Natural killer cell (primary cell): ENCODE data around the gene CRHBP. TPM values are rescaled to one million over a fixed set of nuclear protein-coding genes. Genes with fewer than 3 reads are reported as not detected.

Source experiments
- ATAC-seq, 3 donors: fragments of 150-1000 bp in 2 of 3; fragments of 200-7000 bp in 1 of 3; cut with Tn5 transposase; 1 replicate in 1 of 3; 2 replicates in 2 of 3; pipeline ENCODE4 v1.10.0; 2021; ENCODE audit warnings: mild to moderate bottlenecking in 2 of 3, moderate library complexity in 2 of 3
- DNase-seq, 2 donors: peaks; one replicate each; pipeline versions ENCODE4 v3.0.0 to v3.0.0-alpha.2; 2013 to 2021; ENCODE audit warnings: mixed read lengths in 1 of 2
- H3K27ac ChIP-seq: one replicate; pipeline ENCODE4 v1.5.1; 2013; ENCODE audit warnings: mild to moderate bottlenecking, low read length
- H3K27me3 ChIP-seq: one replicate; pipeline ENCODE4 v1.6.1; 2013; ENCODE audit warnings: low read length; ENCODE audit not compliant: control insufficient read depth, insufficient read depth
- H3K36me3 ChIP-seq: one replicate; pipeline ENCODE4 v1.6.1; 2013; ENCODE audit warnings: low read length; ENCODE audit not compliant: control insufficient read depth, insufficient read depth
- H3K4me1 ChIP-seq: one replicate; pipeline ENCODE4 v1.6.1; 2013; ENCODE audit warnings: low read length; ENCODE audit not compliant: control insufficient read depth, insufficient read depth
- H3K4me3 ChIP-seq: one replicate; pipeline ENCODE4 v1.5.1; 2013; ENCODE audit warnings: low read length
- H3K9me3 ChIP-seq: one replicate; pipeline ENCODE4 v1.6.1; 2013; ENCODE audit warnings: low read length; ENCODE audit not compliant: control insufficient read depth, insufficient read depth
- H3K27ac Mint-ChIP-seq, 2 donors: one replicate each; pipeline ENCODE4 v1.8.0; 2022; ENCODE audit warnings: mild to moderate bottlenecking in 2 of 2, mixed read lengths in 2 of 2, moderate library complexity in 1 of 2
- H3K27me3 Mint-ChIP-seq, 2 donors: one replicate each; pipeline ENCODE4 v1.8.0; 2022; ENCODE audit warnings: low read depth in 2 of 2, mixed read lengths in 2 of 2
- H3K36me3 Mint-ChIP-seq: one replicate; pipeline ENCODE4 v1.8.0; 2022; ENCODE audit warnings: mixed read lengths
- H3K4me1 Mint-ChIP-seq, 2 donors: one replicate each; pipeline ENCODE4 v1.8.0; 2022; ENCODE audit warnings: mixed read lengths in 2 of 2
- H3K4me3 Mint-ChIP-seq: one replicate; pipeline ENCODE4 v1.8.0; 2022; ENCODE audit warnings: mild to moderate bottlenecking, moderate library complexity, mixed read lengths
- H3K9me3 Mint-ChIP-seq, 2 donors: one replicate each; pipeline ENCODE4 v1.8.0; 2022; ENCODE audit warnings: mixed read lengths in 2 of 2
- WGBS: methylation state at CpG from one replicate; pipeline ENCODE4 v1.1.7; 2013; ENCODE audit warnings: missing lambda C conversion rate; ENCODE audit not compliant: insufficient coverage; 5-methylcytosine and 5-hydroxymethylcytosine counted together
- intact Hi-C: fragments of 100-400 bp; cut with micrococcal nuclease; formaldehyde crosslinking; loops from one replicate; pipeline ENCODE4 v1.14.2; 2022
- total RNA-seq, 4 donors: library from RNA; stranded (reverse); fragments of 120-200 nt in 1 of 4; gene quantifications; one replicate each; pipeline versions ENCODE4 v1.2.3 to v1.2.4, GENCODE V29; 2013 to 2022
- TF ChIP-seq, protein P1 (sequence below): fragments of 200-600 bp; IDR thresholded peaks from one replicate; pipeline ENCODE4 v1.8.0; 2022; ENCODE audit warnings: antibody characterized with exemption

CRHBP gene
- total RNA-seq, 3 donors from 2014 or later (not counting 1 experiment from before 2014, with no cell fraction given): 0.31 to 0.84 TPM; not detected in 1

DNA sequence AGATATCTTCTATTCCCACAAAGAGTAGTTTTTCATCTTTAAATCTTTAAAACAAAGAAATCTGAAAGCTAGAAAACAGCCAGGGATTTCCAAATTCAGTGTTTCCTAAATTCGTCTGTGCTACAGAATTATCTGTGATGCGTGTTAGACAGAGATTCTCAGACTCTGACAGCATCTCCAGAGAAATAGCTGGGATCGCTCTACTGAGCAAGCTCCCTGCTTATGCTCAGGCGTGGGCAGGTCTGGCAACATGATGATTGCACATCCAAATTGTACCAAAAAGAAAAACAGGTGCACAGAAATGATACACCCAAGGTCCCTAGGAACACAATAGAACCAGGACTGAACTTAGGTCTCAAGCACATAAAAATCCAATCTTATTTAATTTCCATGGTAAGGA lies 22.8 kb upstream of the CRHBP start:
- H3K36me3 Mint-ChIP-seq: no peaks in the 10 kb centered on the region
- Histone ChIP-seq H3K4me3 (no peak overlapping the region), H3K4me1 (no peaks in the 10 kb centered on the region), H3K36me3 (no peaks in the 10 kb centered on the region), H3K27ac (no peak overlapping the region), H3K27me3 (no peaks in the 10 kb centered on the region), H3K9me3 (no peaks in the 10 kb centered on the region)
- TF ChIP-seq, protein P1, sequence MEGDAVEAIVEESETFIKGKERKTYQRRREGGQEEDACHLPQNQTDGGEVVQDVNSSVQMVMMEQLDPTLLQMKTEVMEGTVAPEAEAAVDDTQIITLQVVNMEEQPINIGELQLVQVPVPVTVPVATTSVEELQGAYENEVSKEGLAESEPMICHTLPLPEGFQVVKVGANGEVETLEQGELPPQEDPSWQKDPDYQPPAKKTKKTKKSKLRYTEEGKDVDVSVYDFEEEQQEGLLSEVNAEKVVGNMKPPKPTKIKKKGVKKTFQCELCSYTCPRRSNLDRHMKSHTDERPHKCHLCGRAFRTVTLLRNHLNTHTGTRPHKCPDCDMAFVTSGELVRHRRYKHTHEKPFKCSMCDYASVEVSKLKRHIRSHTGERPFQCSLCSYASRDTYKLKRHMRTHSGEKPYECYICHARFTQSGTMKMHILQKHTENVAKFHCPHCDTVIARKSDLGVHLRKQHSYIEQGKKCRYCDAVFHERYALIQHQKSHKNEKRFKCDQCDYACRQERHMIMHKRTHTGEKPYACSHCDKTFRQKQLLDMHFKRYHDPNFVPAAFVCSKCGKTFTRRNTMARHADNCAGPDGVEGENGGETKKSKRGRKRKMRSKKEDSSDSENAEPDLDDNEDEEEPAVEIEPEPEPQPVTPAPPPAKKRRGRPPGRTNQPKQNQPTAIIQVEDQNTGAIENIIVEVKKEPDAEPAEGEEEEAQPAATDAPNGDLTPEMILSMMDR: no peak
- H3K9me3 Mint-ChIP-seq: no peaks in the 10 kb centered on the region
- DNase-seq (no peak), ATAC-seq (no peak)
- H3K27me3 Mint-ChIP-seq: peaks cover 6 to 28% of the 10 kb centered on the region in 2 donors
- no peak overlapping the region for H3K4me3 Mint-ChIP-seq
- H3K4me1 Mint-ChIP-seq: no peaks in the 10 kb centered on the region
- H3K27ac Mint-ChIP-seq: no peak overlapping the region
- intact Hi-C loops: no loop called here
- 89% methylated on average over 4 of the region's 4 CpGs for WGBS

DNA sequence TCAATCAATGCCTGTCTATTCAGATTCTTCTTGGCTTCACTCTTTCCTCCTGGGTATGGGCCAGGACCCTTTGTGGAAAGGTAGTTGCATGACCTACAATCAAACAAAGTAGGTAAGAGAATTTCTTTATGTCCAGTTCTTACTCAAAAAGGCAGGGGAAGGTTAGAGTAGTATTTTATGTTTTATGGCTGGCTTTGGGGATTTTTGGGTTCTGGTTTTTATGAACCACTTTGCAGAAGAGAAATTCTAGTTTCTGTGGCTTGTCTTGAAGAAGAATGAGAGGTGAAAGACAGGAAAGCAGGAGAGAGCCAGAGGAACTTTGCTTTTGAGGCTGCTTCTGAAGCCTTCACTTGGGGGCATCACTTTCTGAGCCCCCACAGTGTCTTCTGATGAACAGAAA lies 14.7 kb upstream of the CRHBP start:
- intact Hi-C loops: no loop called here
- H3K9me3 ChIP-seq: no peaks in the 10 kb centered on the region
- Mint-ChIP-seq H3K36me3 (no peaks in the 10 kb centered on the region), H3K9me3 (no peaks in the 10 kb centered on the region), H3K27me3 (peaks cover 5 to 7% of the 10 kb centered on the region in 2 donors), H3K27ac (no peak overlapping the region), H3K4me3 (no peak overlapping the region), H3K4me1 (no peaks in the 10 kb centered on the region)
- H3K27ac ChIP-seq: no peak overlapping the region
- DNase-seq: no peak
- TF ChIP-seq, protein P1: no peak
- no peaks in the 10 kb centered on the region for H3K4me1 ChIP-seq
- H3K4me3 ChIP-seq: no peak overlapping the region
- no peaks in the 10 kb centered on the region for H3K27me3 ChIP-seq
- no peaks in the 10 kb centered on the region for H3K36me3 ChIP-seq
- ATAC-seq: no peak

DNA sequence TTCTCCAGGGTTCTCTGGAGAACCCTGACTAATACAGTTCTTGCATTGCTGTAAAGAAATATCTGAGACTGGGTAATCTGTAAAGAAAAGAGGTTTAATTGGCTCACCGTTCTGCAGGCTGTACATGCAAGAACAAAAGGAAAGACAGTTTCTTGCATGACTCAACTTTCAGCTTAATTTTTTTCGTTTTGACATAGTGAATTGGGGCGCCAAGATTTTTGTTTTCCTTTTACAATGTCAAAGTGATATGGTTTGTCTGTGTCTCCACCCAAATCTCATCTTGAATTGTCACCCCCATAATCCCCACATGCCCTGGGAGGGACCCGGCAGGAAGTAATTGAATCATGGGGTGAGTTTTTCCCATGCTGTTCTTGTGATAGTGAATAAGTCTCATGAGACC lies 11.8 kb upstream of the CRHBP start:
- no peaks in the 10 kb centered on the region for H3K36me3 ChIP-seq
- Mint-ChIP-seq H3K4me1 (no peaks in the 10 kb centered on the region), H3K36me3 (no peaks in the 10 kb centered on the region), H3K27me3 (peaks cover 4 to 7% of the 10 kb centered on the region in 2 donors), H3K9me3 (no peaks in the 10 kb centered on the region), H3K27ac (no peak overlapping the region), H3K4me3 (no peak overlapping the region)
- ATAC-seq (no peak), DNase-seq (no peak)
- intact Hi-C loops: no loop called here
- no peaks in the 10 kb centered on the region for H3K9me3 ChIP-seq
- no peak overlapping the region for H3K4me3 ChIP-seq
- H3K4me1 ChIP-seq: no peaks in the 10 kb centered on the region
- no peaks in the 10 kb centered on the region for H3K27me3 ChIP-seq
- WGBS: 63% methylated on average over 2 of the region's 4 CpGs
- TF ChIP-seq, protein P1: no peak
- H3K27ac ChIP-seq: no peak overlapping the region

DNA sequence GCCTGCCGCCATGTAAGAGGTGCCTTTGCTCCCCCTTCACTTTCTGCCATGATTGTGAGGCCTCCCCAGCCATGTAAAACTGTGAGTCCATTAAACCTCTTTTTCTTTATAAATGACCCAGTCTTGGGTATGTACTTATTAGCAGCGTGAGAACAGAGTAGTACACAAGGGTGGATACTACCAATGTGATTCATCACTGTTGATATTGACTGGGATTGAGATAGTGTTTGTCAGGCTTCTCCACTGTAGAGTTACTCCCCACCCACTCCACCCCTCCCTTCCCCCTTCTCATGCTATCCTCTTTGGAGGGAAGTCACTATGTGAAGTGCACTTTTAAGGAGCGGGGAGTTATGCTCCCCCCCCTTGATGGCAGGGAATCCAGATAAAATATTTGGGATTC lies 11.4 kb upstream of the CRHBP start:
- H3K36me3 Mint-ChIP-seq: no peaks in the 10 kb centered on the region
- DNase-seq: no peak
- WGBS: 75% methylated on average over 1 of the region's 3 CpGs

More for the DNA sequence above, 11.4 kb upstream of the CRHBP start:
- H3K4me3 ChIP-seq: no peak overlapping the region
- H3K27ac Mint-ChIP-seq: no peak overlapping the region
- H3K36me3 ChIP-seq: no peaks in the 10 kb centered on the region
- intact Hi-C loops: no loop called here
- ATAC-seq: no peak
- no peak overlapping the region for H3K4me3 Mint-ChIP-seq
- peaks cover 8 to 9% of the 10 kb centered on the region in 2 donors for H3K27me3 Mint-ChIP-seq
- no peaks in the 10 kb centered on the region for H3K4me1 ChIP-seq
- H3K9me3 Mint-ChIP-seq: no peaks in the 10 kb centered on the region
- no peak overlapping the region for H3K27ac ChIP-seq
- H3K9me3 ChIP-seq: no peaks in the 10 kb centered on the region
- H3K4me1 Mint-ChIP-seq: no peaks in the 10 kb centered on the region
- TF ChIP-seq, protein P1: no peak
- no peaks in the 10 kb centered on the region for H3K27me3 ChIP-seq
